Stimulated activated CD4-positive, alpha-beta T cell treated with anti-CD3 and anti-CD28 coated beads, Interleukin-2, amount 100 ng/mL, for 24 hours (primary cell): Measurements from ENCODE around the gene GTPBP1.

ENCODE experiments used
- DNase-seq, 2 donors: peaks; one replicate each; pipeline ENCODE4 v3.0.0-alpha.2; 2020

Gene GTPBP1

GRCh38 chr22:38704654-38705234 lies 1.0 kb upstream of the GTPBP1 start:
- DNase-seq, result no peak

- DNase-seq, result peak; percentile 40 to 51
Observed at GRCh38 chr22:38706101-38706900, 557 bp downstream of the GTPBP1 start.

GRCh38 chr22:38706901-38707195 lies 1.1 kb downstream of the GTPBP1 start:
- no peak for DNase-seq

GRCh38 chr22:38707346-38707745 lies 1.6 kb downstream of the GTPBP1 start:
- DNase-seq, result no peak

- no peak for DNase-seq
Observed at GRCh38 chr22:38707984-38708383, 2.2 kb downstream of the GTPBP1 start.

- no peak for DNase-seq
Observed at GRCh38 chr22:38709306-38709705, 3.6 kb downstream of the GTPBP1 start.

GRCh38 chr22:38710351-38710750 lies 4.6 kb downstream of the GTPBP1 start:
- no peak for DNase-seq

- DNase-seq, result no peak
Observed at GRCh38 chr22:38710866-38711265, 5.1 kb downstream of the GTPBP1 start.

- no peak for DNase-seq
Observed at GRCh38 chr22:38712486-38713207, 6.9 kb downstream of the GTPBP1 start.

- DNase-seq, result no peak
Observed at GRCh38 chr22:38713921-38714320, 8.2 kb downstream of the GTPBP1 start.

GRCh38 chr22:38715176-38715764 lies 9.5 kb downstream of the GTPBP1 start:
- no peak for DNase-seq

GRCh38 chr22:38715852-38716251 lies 10.1 kb downstream of the GTPBP1 start:
- DNase-seq, result no peak

GRCh38 chr22:38716271-38716670 lies 10.5 kb downstream of the GTPBP1 start:
- no peak for DNase-seq

GRCh38 chr22:38716826-38717225 lies 11.1 kb downstream of the GTPBP1 start:
- no peak for DNase-seq

GRCh38 chr22:38717244-38717643 lies 11.5 kb downstream of the GTPBP1 start:
- no peak for DNase-seq

GRCh38 chr22:38718414-38718813 lies 12.7 kb downstream of the GTPBP1 start:
- no peak for DNase-seq

- DNase-seq, result no peak
Observed at GRCh38 chr22:38719196-38719595, 13.5 kb downstream of the GTPBP1 start.

GRCh38 chr22:38720350-38720749 lies 14.6 kb downstream of the GTPBP1 start:
- DNase-seq, result no peak

GRCh38 chr22:38721551-38721950 lies 15.8 kb downstream of the GTPBP1 start:
- no peak for DNase-seq

- no peak for DNase-seq
Observed at GRCh38 chr22:38724176-38724575, 18.4 kb downstream of the GTPBP1 start.

GRCh38 chr22:38724926-38725571 lies 19.3 kb downstream of the GTPBP1 start:
- DNase-seq, result no peak

- no peak for DNase-seq
Observed at GRCh38 chr22:38725900-38726655, 20.3 kb downstream of the GTPBP1 start.

GRCh38 chr22:38727123-38727522 lies 21.4 kb downstream of the GTPBP1 start:
- no peak for DNase-seq
